PC-3 (cell line): ENCODE results near the gene CYS1. TPM values are rescaled to one million over a fixed set of nuclear protein-coding genes. Genes with fewer than 3 reads are reported as not detected.

Source experiments
- ATAC-seq: fragments of 200-7000 bp; cut with Tn5 transposase; 2 replicates; pipeline ENCODE4 v1.9.1; 2020; ENCODE audit warnings: mild to moderate bottlenecking, moderate library complexity
- BruUV-seq: library from RNA; stranded (reverse); fragments of 400-500 nt; replicated peaks from 2 replicates; lab custom pipeline; 2021; lab: Mats Ljungman, UMichigan
- CTCF ChIA-PET: fragments of 300-600 bp; sonication (Branson Sonifier 250); formaldehyde crosslinking; loops from one replicate; lab custom pipeline; 2022; ENCODE audit warnings: antibody characterized with exemption; lab: Charles Lee
- POLR2A ChIA-PET: fragments of 300-600 bp; sonication (Branson Sonifier 250); formaldehyde crosslinking; loops from one replicate; lab custom pipeline; 2022; ENCODE audit warnings: antibody characterized with exemption; ENCODE audit not compliant: unreplicated experiment; lab: Charles Lee
- DNase-seq: peaks from one replicate; pipeline ENCODE4 v3.0.0-alpha.2; 2015
- H2AFZ ChIP-seq: fragments of 300-600 bp; sonication (generic); 2 replicates; pipeline ENCODE4 v1.6.0; 2016; ENCODE audit warnings: antibody characterized with exemption, low read length
- H3F3A ChIP-seq: fragments of 300-600 bp; sonication (generic); one replicate; pipeline ENCODE4 v1.6.0; 2017; ENCODE audit warnings: antibody characterized with exemption, low read length, control low read depth, mild to moderate bottlenecking; ENCODE audit not compliant: unreplicated experiment
- H3K27ac ChIP-seq: fragments of 300-600 bp; sonication (generic); 2 replicates; pipeline ENCODE4 v1.5.1; 2016; ENCODE audit warnings: mild to moderate bottlenecking, low read length
- H3K27me3 ChIP-seq: fragments of 300-600 bp; sonication (generic); 2 replicates; pipeline ENCODE4 v1.6.1; 2016; ENCODE audit warnings: low read length, mixed read lengths
- H3K36me3 ChIP-seq: fragments of 300-600 bp; sonication (generic); 2 replicates; pipeline ENCODE4 v1.6.1; 2016; ENCODE audit warnings: low read depth, mixed run types, low read length, mixed read lengths
- H3K4me1 ChIP-seq: fragments of 300-600 bp; sonication (generic); 2 replicates; pipeline ENCODE4 v1.5.1; 2016; ENCODE audit warnings: low read length; ENCODE audit not compliant: insufficient read depth
- H3K4me2 ChIP-seq: fragments of 300-600 bp; sonication (generic); 2 replicates; pipeline ENCODE4 v1.6.0; 2016; ENCODE audit warnings: low read length
- H3K4me3 ChIP-seq: fragments of 300-600 bp; sonication (generic); 2 replicates; pipeline ENCODE4 v1.5.1; 2016; ENCODE audit warnings: mild to moderate bottlenecking, low read length, mixed read lengths
- H3K79me2 ChIP-seq: fragments of 300-600 bp; sonication (generic); 2 replicates; pipeline ENCODE4 v1.6.1; 2017; ENCODE audit warnings: low read length, mixed read lengths
- H3K9ac ChIP-seq: fragments of 300-600 bp; sonication (generic); 2 replicates; pipeline ENCODE4 v1.6.0; 2016; ENCODE audit warnings: mild to moderate bottlenecking, low read length
- H3K9me2 ChIP-seq: fragments of 300-600 bp; sonication (generic); replicated peaks from 2 replicates; pipeline ENCODE4 v1.6.1; 2016; ENCODE audit warnings: mixed run types, low read length, mixed read lengths
- H3K9me3 ChIP-seq: fragments of 300-600 bp; sonication (generic); 2 replicates; pipeline ENCODE4 v1.6.1; 2016; ENCODE audit warnings: low read length, mixed read lengths
- H4K20me1 ChIP-seq: fragments of 300-600 bp; sonication (generic); 2 replicates; pipeline ENCODE4 v1.6.1; 2016; ENCODE audit warnings: low read length, mixed read lengths
- CTCF ChIP-seq: fragments of 300-600 bp; sonication (generic); conservative IDR thresholded peaks from 2 replicates; pipeline ENCODE4 v1.5.1; 2017; ENCODE audit warnings: antibody characterized with exemption, low read depth, mild to moderate bottlenecking, low read length
- EZH2 ChIP-seq: fragments of 300-600 bp; sonication (generic); IDR thresholded peaks from one replicate; pipeline ENCODE4 v1.6.1; 2017; ENCODE audit warnings: antibody characterized with exemption, mild to moderate bottlenecking, low read length; ENCODE audit not compliant: unreplicated experiment
- EZH2phosphoT487 ChIP-seq: fragments of 300-600 bp; sonication (generic); IDR thresholded peaks from 2 replicates; pipeline ENCODE4 v1.6.1; 2018; ENCODE audit warnings: mild to moderate bottlenecking, antibody characterized with exemption, low read length, borderline replicate concordance
- intact Hi-C: fragments of 100-400 bp; cut with micrococcal nuclease; formaldehyde crosslinking; loops from 2 replicates; pipeline ENCODE4 v1.9.0; 2023
- total RNA-seq: library from RNA; depleted of rRNA; stranded (reverse); fragments of >200 nt; gene quantifications from 2 replicates; pipeline ENCODE4 v1.2.3, GENCODE V29; 2014

CYS1 gene
- total RNA-seq, 1 experiment from 2014 or later, result 0.15 TPM

GRCh38 chr2:10035053-10035422, 45.2 kb downstream of the CYS1 start:
- Histone ChIP-seq H3K36me3 (no peaks in the 10 kb centered on the region), H3F3A (no peaks in the 10 kb centered on the region), H3K9ac (no peak overlapping the region), H3K4me1 (peaks cover 12% of the 10 kb centered on the region), H3K9me3 (no peaks in the 10 kb centered on the region), H4K20me1 (no peaks in the 10 kb centered on the region), H3K4me3 (no peak overlapping the region), H3K27me3 (no peaks in the 10 kb centered on the region), H2AFZ (no peak overlapping the region), H3K79me2 (no peaks in the 10 kb centered on the region), H3K9me2 (no peaks in the 10 kb centered on the region), H3K27ac (no peak overlapping the region), H3K4me2 (no peak overlapping the region)
- BruUV-seq, result no TSS peak
- DNase-seq (no peak), ATAC-seq (no peak)
- ChIA-PET POLR2A (no interaction called here), CTCF (interaction anchor here (1.9 kb wide), 1 partner anchor 13 kb away, joined by 20 read pairs; no protein-coding TSS in a partner anchor)
- TF ChIP-seq EZH2phosphoT487 (no peak), CTCF (no peak), EZH2 (no peak)
- intact Hi-C loops, result no loop called here

- intact Hi-C loops, result no loop called here
- no peaks in the 10 kb centered on the region for H3F3A ChIP-seq
- no peak overlapping the region for H2AFZ ChIP-seq
- ChIA-PET CTCF (no interaction called here), POLR2A (no interaction called here)
- H3K4me3 ChIP-seq, result no peak overlapping the region
- H3K4me2 ChIP-seq, result no peak overlapping the region
- no TSS peak for BruUV-seq
- no peak for TF ChIP-seq CTCF
- TF ChIP-seq EZH2phosphoT487, result no peak
- no peak for TF ChIP-seq EZH2
- no peaks in the 10 kb centered on the region for H3K79me2 ChIP-seq
- no peaks in the 10 kb centered on the region for H3K9me3 ChIP-seq
- no peaks in the 10 kb centered on the region for H3K36me3 ChIP-seq
- DNase-seq (no peak), ATAC-seq (no peak)
- H3K9ac ChIP-seq, result no peak overlapping the region
- no peaks in the 10 kb centered on the region for H3K9me2 ChIP-seq
- no peaks in the 10 kb centered on the region for H4K20me1 ChIP-seq
- H3K4me1 ChIP-seq, result peaks cover 12% of the 10 kb centered on the region
- no peaks in the 10 kb centered on the region for H3K27me3 ChIP-seq
- H3K27ac ChIP-seq, result no peak overlapping the region
Observed at GRCh38 chr2:10034333-10035052, 45.7 kb downstream of the CYS1 start.

- TF ChIP-seq EZH2 (no peak), EZH2phosphoT487 (no peak), CTCF (no peak)
- Histone ChIP-seq H3K36me3 (no peaks in the 10 kb centered on the region), H3K79me2 (no peaks in the 10 kb centered on the region), H3F3A (no peaks in the 10 kb centered on the region), H3K9ac (no peak overlapping the region), H3K4me3 (no peak overlapping the region), H3K27me3 (no peaks in the 10 kb centered on the region), H2AFZ (no peak overlapping the region), H3K4me2 (no peak overlapping the region), H3K9me2 (no peaks in the 10 kb centered on the region), H4K20me1 (no peaks in the 10 kb centered on the region), H3K4me1 (peaks cover 12% of the 10 kb centered on the region), H3K9me3 (no peaks in the 10 kb centered on the region), H3K27ac (no peak overlapping the region)
- POLR2A ChIA-PET, result no interaction called here
- ATAC-seq (no peak), DNase-seq (no peak)
- CTCF ChIA-PET, result no interaction called here
- intact Hi-C loops, result no loop called here
- BruUV-seq, result no TSS peak
Observed at GRCh38 chr2:10033251-10034006, 46.8 kb downstream of the CYS1 start.
